Measurements from ENCODE around the gene TMEM225.
"Not testable (repeated sequence)": the region's sequence is repeated elsewhere in the genome, so short reads cannot be mapped to it uniquely, and the experiment has no call there.

TMEM225 gene

GRCh38 chr11:123885570-123885969 is at the start of gene TMEM225:
TMEM225 (minus strand) TSS chr11:123885670; CDS start chr11:123885425, 245 bp downstream.
- DNase-seq: no peak

GRCh38 chr11:123924027-123924426 is 38.6 kb upstream of the TMEM225 start:
- DNase-seq: no peak

- no peak for DNase-seq
Observed at GRCh38 chr11:123920943-123921342, 35.5 kb upstream of the TMEM225 start.

GRCh38 chr11:123905826-123906225 is 20.4 kb upstream of the TMEM225 start:
- DNase-seq: peak in 2 of 56 donors; percentile 2 to 13

GRCh38 chr11:123904932-123905331 is 19.5 kb upstream of the TMEM225 start:
- no peak for DNase-seq

- no peak for DNase-seq
Observed at GRCh38 chr11:123903932-123904331, 18.5 kb upstream of the TMEM225 start.

- DNase-seq: no peak
Observed at GRCh38 chr11:123901867-123902266, 16.4 kb upstream of the TMEM225 start, which contains the start of gene OR8D4. OR8D4 (plus strand) TSS chr11:123902167; CDS start chr11:123906432, 4,265 bp downstream.

GRCh38 chr11:123899792-123900191 is 14.3 kb upstream of the TMEM225 start:
- no peak for DNase-seq

- no peak for DNase-seq
Observed at GRCh38 chr11:123892031-123892430, 6.6 kb upstream of the TMEM225 start.

- DNase-seq: no peak
Observed at GRCh38 chr11:123880912-123881311, 4.6 kb downstream of the TMEM225 start.

- DNase-seq: not testable (repeated sequence)
Observed at GRCh38 chr11:123867795-123868194, 17.7 kb downstream of the TMEM225 start.

- DNase-seq: not testable (repeated sequence)
Observed at GRCh38 chr11:123865293-123865692, 20.2 kb downstream of the TMEM225 start.

- no peak for DNase-seq
Observed at GRCh38 chr11:123859731-123860130, 25.7 kb downstream of the TMEM225 start.

GRCh38 chr11:123856444-123856843 is 29.0 kb downstream of the TMEM225 start:
- DNase-seq: no peak

- no peak for DNase-seq
Observed at GRCh38 chr11:123853038-123853437, 32.4 kb downstream of the TMEM225 start.

- no peak for DNase-seq
Observed at GRCh38 chr11:123852321-123852720, 33.1 kb downstream of the TMEM225 start.

GRCh38 chr11:123851110-123851509 is 34.4 kb downstream of the TMEM225 start:
- DNase-seq: no peak

GRCh38 chr11:123841174-123841573 is 44.3 kb downstream of the TMEM225 start:
- no peak for DNase-seq

- no peak for DNase-seq
Observed at GRCh38 chr11:123839131-123839530, 46.3 kb downstream of the TMEM225 start.

GRCh38 chr11:123838659-123839058 is 46.8 kb downstream of the TMEM225 start:
- no peak for DNase-seq

GRCh38 chr11:123838199-123838598 is 47.3 kb downstream of the TMEM225 start:
- DNase-seq: no peak

- DNase-seq: no peak
Observed at GRCh38 chr11:123833095-123833494, 52.4 kb downstream of the TMEM225 start.

All from amygdala (tissue), 56 donors.